Astrocyte of the spinal cord (primary cell): ENCODE measurements around the gene CAPN7.

Experiments
- DNase-seq: peaks from one replicate; pipeline ENCODE4 v3.0.0; 2011; ENCODE audit warnings: low read depth, low spot score
- H3K4me3 ChIP-seq: 2 replicates; pipeline ENCODE4 v1.5.1; 2011; ENCODE audit warnings: low read depth, mild to moderate bottlenecking, low read length, moderate library complexity
- CTCF ChIP-seq: IDR thresholded peaks from 2 replicates; pipeline ENCODE4 v1.5.1; 2012; ENCODE audit warnings: low read depth, mild to moderate bottlenecking, low read length, inconsistent platforms
- in situ Hi-C: cut with HindIII; loops from 2 replicates; pipeline ENCODE4 v1.10.0; 2017; ENCODE audit warnings: low sequenced_read_pairs

The CAPN7 gene

GRCh38 chr3:15286022-15286421 lies 80.0 kb downstream of the CAPN7 start:
- DNase-seq, result no peak
- no peak for TF ChIP-seq CTCF
- no peak overlapping the region for H3K4me3 ChIP-seq
- in situ Hi-C loops, result no loop called here

- TF ChIP-seq CTCF, result no peak
- DNase-seq, result peak; percentile 69
- in situ Hi-C loops, result no loop called here
- H3K4me3 ChIP-seq, result no peak overlapping the region
These were observed 81.7 kb downstream of the CAPN7 start for GRCh38 chr3:15287565-15288330.

DNA sequence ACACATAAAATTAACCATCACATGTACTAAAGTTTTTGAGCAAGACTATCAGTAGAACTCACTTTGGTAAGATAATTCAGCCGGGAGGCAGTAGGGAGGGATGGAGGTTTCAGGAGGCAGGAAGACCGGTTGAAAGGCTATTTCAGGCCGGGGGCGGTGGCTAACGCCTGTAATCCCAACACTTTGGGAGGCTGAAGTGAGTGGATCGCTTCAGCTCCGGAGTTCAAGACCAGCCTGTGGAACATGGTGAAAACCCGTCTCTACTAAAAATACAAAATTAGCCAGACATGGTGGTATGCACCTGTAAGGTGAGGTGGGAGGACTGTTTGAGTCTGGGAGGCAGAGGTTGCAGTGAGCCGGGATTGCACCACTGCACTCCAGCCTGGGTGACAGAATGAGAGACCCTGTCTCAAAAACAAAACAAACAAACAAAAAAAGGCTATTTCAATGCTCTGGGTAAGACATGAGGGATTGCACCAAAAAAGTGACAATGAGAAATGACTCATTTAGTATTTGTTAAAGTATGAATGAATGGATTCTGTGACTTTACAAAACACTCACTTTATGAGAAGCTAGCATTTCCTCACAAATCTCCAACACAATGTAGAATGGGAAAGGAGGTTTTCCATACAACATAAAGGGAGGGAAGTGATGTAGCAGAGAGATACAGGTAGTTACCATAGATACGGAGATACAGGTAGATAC lies 82.4 kb downstream of the CAPN7 start:
- H3K4me3 ChIP-seq, result no peak overlapping the region
- no peak for DNase-seq
- TF ChIP-seq CTCF, result no peak
- in situ Hi-C loops, result no loop called here

- DNase-seq, result no peak
- no peak for TF ChIP-seq CTCF
- in situ Hi-C loops, result no loop called here
- H3K4me3 ChIP-seq, result no peak overlapping the region
These were observed 83.6 kb downstream of the CAPN7 start for GRCh38 chr3:15289661-15290060.

GRCh38 chr3:15290736-15291135 lies 84.7 kb downstream of the CAPN7 start:
- no peak for DNase-seq
- no peak for TF ChIP-seq CTCF
- in situ Hi-C loops, result no loop called here
- H3K4me3 ChIP-seq, result no peak overlapping the region

DNA sequence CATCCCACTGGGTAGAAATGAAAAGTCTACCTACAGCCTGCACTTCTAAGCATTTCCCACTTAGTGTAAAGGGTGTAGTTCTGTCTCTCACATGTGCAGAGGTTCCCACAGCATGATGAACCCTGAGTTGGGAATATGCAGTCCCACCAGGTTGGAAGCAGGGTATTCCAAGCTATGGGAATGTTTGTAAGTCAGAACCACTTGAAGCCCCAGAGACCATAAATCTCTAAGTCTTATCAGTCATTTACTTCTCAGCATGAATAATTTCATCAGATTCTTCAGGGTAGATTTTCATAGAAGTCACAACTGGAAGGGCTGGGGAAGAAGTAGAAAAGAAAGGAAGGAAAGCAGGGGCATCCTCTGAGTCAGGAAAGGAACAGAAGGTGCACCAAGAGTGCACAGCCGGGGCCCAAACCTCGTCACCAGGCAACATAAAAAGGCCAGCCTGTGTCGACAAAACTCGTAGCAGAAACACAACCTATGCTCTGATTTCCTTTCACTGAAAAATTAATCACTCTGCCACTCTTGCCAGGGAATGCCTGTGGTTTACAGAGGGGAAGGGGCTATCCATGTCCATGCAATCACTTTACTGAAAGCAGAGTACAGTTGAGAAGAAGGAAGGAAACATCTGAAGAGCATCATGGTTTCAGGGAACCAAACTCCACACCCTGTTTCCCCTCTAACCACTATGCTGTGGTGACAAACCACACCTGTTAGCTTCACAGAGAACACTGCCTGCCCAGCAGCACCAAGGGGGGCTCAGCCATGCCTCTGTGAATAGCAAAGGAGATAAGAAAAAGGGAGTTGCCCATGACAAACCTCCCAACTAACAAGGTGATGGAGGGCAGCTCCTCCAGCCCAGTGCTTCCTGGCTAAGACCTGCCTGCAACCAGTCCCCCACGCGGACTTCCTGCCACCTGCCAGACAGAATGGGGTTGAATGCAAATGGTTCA lies 85.8 kb downstream of the CAPN7 start:
- no peak for DNase-seq
- in situ Hi-C loops, result no loop called here
- H3K4me3 ChIP-seq, result no peak overlapping the region
- TF ChIP-seq CTCF, result no peak
